Stimulated activated naive CD4-positive, alpha-beta T cell treated with Interleukin-2 at 50 U/mL for 16 hours (primary cell): ENCODE measurements around the gene NAA38.
"Not testable (repeated sequence)": the region's sequence is repeated elsewhere in the genome, so short reads cannot be mapped to it uniquely, and the experiment has no call there.

Source experiments
- DNase-seq: peaks from one replicate; lab custom pipeline; 2025; lab: John Stamatoyannopoulos, UW

Gene NAA38

GRCh38 chr17:7823581-7824001 is 33.8 kb downstream of the NAA38 start:
- no peak for DNase-seq

GRCh38 chr17:7822126-7822525 is 35.2 kb downstream of the NAA38 start:
- DNase-seq = no peak

DNA sequence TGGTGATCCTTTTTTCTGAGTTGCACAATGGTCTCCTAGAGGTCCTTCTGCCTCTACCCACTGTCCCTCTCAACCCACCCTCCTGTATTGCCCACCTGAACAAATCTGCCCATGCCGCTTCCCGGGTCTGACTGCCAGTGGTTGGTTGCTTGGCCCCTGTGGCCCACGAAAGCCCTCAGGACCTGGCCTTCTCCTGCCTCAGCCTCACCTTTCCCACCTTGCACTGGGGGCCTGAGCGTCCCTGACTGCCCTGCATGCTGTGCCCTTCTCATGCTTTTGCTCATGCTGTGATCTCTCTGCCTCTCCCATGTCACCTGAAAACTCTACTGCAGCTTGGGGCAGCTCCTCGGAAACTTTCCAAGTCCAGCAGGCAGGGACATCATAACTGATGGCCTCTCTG is 37.1 kb downstream of the NAA38 start:
- no peak for DNase-seq

GRCh38 chr17:7818746-7819645 is 38.4 kb downstream of the NAA38 start:
- DNase-seq = no peak

GRCh38 chr17:7818026-7818425 is 39.3 kb downstream of the NAA38 start:
- no peak for DNase-seq

DNA sequence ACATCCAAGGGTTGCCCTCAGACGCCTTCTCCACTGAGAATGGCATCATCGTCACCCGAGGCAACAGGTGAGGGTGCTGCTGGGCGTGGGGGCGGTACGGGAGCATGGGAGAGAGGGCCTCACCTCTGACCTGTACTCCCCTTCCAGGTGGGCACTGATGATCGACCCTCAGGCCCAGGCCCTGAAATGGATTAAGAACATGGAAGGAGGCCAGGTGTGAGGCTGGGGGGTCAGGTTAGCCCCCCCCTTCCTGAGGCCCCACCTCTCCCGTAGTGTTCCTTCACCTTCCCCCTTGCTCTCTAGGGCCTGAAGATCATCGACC is 39.8 kb downstream of the NAA38 start:
- no peak for DNase-seq

DNA sequence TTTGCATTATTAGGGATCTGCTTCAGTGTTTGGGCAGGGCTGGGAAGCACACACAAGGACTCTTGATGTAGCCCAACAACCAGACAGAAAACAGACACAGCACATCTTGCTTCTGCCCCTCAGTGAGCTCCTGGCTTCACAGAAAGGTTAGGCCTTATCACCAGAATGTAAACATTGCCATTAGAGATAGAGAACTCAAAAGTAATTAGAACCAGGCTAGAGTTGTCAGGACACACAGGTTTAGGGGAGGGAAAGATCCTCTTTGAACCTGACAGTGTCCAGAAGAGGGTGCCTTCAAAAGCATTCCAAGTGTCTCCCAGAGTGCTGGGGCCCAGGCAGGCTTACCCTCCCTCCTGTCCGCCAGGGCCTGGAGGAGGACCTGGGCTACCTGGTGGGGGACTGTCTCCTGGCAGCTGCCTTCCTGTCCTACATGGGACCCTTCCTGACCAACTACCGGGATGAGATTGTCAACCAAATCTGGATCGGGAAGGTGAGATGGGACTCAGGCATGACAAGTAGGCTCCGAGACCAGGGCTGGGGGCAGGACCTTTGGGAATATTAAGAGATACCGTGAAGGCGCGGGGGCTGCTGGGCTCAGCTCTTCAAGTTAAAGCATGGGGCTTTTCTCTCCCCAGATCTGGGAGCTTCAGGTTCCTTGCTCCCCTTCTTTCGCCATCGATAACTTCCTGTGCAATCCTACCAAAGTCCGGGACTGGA is 40.3 kb downstream of the NAA38 start:
- no peak for DNase-seq

DNA sequence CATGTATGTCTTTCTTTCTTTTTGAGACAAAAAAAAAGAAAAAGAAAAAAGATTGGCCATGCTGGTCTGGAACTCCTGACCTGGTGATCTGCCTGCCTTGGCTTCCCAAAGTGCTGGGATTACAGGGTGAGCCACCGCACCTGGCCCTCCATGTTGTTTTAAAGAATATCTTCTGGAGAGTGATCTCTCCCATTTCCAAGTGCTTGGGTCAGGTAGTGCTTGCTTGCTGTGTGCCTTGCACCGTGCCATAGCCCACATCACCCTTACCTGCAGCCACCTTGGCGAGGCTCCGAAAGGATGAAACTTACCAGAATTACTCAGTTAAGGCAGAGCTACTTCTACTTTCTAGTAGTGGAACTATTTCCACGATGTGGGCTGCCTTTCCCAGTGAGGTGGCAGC is 42.4 kb downstream of the NAA38 start:
- no peak for DNase-seq

DNA sequence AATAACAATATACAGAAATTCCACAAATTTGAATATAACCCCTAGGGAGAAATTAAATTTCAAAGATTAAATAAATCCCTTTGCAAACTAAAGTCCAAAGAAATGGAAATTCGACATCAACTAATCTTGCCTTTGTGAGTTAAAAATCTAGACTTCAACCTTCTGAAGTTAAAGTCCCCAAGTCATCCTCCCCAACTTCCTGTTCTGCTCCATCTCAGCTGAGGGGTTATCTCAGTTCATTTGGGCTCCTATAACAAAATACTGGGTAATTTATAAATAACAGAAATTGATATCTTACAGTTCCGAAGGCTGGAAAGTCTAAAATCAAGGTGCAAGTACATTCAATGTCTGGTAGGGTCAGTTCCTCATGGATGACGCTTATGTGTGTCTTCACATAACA is 46.1 kb downstream of the NAA38 start:
- no peak for DNase-seq

DNA sequence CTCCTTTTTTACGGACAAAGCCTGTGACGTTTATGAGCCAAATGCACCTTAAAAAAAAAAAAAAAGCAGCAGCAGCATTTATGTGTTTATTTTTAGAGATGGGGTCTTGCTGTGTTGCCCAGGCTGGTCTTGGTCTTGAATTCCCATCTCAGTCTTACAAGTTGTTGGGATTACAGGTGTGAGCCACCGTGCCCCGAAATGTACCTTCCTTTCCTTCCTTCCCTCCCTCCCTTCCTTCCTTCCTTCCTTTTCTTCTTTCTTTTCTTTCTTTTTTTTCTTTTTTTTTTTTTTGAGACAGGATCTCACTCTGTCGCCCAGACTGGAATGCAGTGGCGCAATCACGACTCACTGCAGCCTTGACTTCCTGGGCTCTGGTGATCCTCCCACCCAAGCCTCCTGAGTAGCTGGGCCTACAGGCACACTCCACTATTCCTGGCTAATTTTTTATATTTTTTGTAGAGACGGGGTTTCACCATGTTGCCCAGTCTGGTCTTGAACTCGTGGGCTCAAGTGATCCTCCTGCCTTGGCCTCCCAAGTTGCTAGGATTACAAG is 47.5 kb downstream of the NAA38 start:
- not testable (repeated sequence) for DNase-seq

- DNase-seq = no peak
Observed at GRCh38 chr17:7809086-7809790, 48.1 kb downstream of the NAA38 start.

DNA sequence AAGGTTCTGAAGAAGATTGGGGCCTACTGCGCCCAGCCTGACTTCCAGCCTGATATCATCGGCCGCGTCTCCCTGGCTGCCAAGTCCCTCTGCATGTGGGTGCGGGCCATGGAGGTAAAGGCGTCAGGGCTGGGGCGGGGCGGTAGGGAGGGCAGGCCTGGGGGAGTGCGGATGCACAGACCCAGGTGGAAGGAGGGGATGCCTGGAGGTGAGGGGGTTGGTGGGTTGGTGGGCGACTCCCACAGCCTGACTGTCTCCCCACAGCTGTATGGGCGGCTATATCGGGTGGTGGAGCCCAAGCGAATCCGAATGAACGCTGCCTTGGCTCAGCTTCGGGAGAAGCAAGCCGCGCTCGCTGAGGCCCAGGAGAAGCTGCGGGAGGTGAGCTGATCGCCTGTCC is 50.2 kb downstream of the NAA38 start:
- no peak for DNase-seq
